PC-3 (cell line): ENCODE measurements around the gene SIL1. TPM values are rescaled to one million over a fixed set of nuclear protein-coding genes. Genes with fewer than 3 reads are reported as not detected.
"Not testable (repeated sequence)": the region's sequence is repeated elsewhere in the genome, so short reads cannot be mapped to it uniquely, and the experiment has no call there.

Experiments used
- ATAC-seq: fragments of 200-7000 bp; cut with Tn5 transposase; 2 replicates; pipeline ENCODE4 v1.9.1; 2020; ENCODE audit warnings: mild to moderate bottlenecking, moderate library complexity
- BruUV-seq: library from RNA; stranded (reverse); fragments of 400-500 nt; replicated peaks from 2 replicates; lab custom pipeline; 2021; lab: Mats Ljungman, UMichigan
- CTCF ChIA-PET: fragments of 300-600 bp; sonication (Branson Sonifier 250); formaldehyde crosslinking; loops from one replicate; lab custom pipeline; 2022; ENCODE audit warnings: antibody characterized with exemption; lab: Charles Lee
- POLR2A ChIA-PET: fragments of 300-600 bp; sonication (Branson Sonifier 250); formaldehyde crosslinking; loops from one replicate; lab custom pipeline; 2022; ENCODE audit warnings: antibody characterized with exemption; ENCODE audit not compliant: unreplicated experiment; lab: Charles Lee
- DNase-seq: peaks from one replicate; pipeline ENCODE4 v3.0.0-alpha.2; 2015
- H2AFZ ChIP-seq: fragments of 300-600 bp; sonication (generic); 2 replicates; pipeline ENCODE4 v1.6.0; 2016; ENCODE audit warnings: antibody characterized with exemption, low read length
- H3F3A ChIP-seq: fragments of 300-600 bp; sonication (generic); one replicate; pipeline ENCODE4 v1.6.0; 2017; ENCODE audit warnings: antibody characterized with exemption, low read length, control low read depth, mild to moderate bottlenecking; ENCODE audit not compliant: unreplicated experiment
- H3K27ac ChIP-seq: fragments of 300-600 bp; sonication (generic); 2 replicates; pipeline ENCODE4 v1.5.1; 2016; ENCODE audit warnings: mild to moderate bottlenecking, low read length
- H3K27me3 ChIP-seq: fragments of 300-600 bp; sonication (generic); 2 replicates; pipeline ENCODE4 v1.6.1; 2016; ENCODE audit warnings: low read length, mixed read lengths
- H3K36me3 ChIP-seq: fragments of 300-600 bp; sonication (generic); 2 replicates; pipeline ENCODE4 v1.6.1; 2016; ENCODE audit warnings: low read depth, mixed run types, low read length, mixed read lengths
- H3K4me1 ChIP-seq: fragments of 300-600 bp; sonication (generic); 2 replicates; pipeline ENCODE4 v1.5.1; 2016; ENCODE audit warnings: low read length; ENCODE audit not compliant: insufficient read depth
- H3K4me2 ChIP-seq: fragments of 300-600 bp; sonication (generic); 2 replicates; pipeline ENCODE4 v1.6.0; 2016; ENCODE audit warnings: low read length
- H3K4me3 ChIP-seq: fragments of 300-600 bp; sonication (generic); 2 replicates; pipeline ENCODE4 v1.5.1; 2016; ENCODE audit warnings: mild to moderate bottlenecking, low read length, mixed read lengths
- H3K79me2 ChIP-seq: fragments of 300-600 bp; sonication (generic); 2 replicates; pipeline ENCODE4 v1.6.1; 2017; ENCODE audit warnings: low read length, mixed read lengths
- H3K9ac ChIP-seq: fragments of 300-600 bp; sonication (generic); 2 replicates; pipeline ENCODE4 v1.6.0; 2016; ENCODE audit warnings: mild to moderate bottlenecking, low read length
- H3K9me2 ChIP-seq: fragments of 300-600 bp; sonication (generic); replicated peaks from 2 replicates; pipeline ENCODE4 v1.6.1; 2016; ENCODE audit warnings: mixed run types, low read length, mixed read lengths
- H3K9me3 ChIP-seq: fragments of 300-600 bp; sonication (generic); 2 replicates; pipeline ENCODE4 v1.6.1; 2016; ENCODE audit warnings: low read length, mixed read lengths
- H4K20me1 ChIP-seq: fragments of 300-600 bp; sonication (generic); 2 replicates; pipeline ENCODE4 v1.6.1; 2016; ENCODE audit warnings: low read length, mixed read lengths
- EZH2 ChIP-seq: fragments of 300-600 bp; sonication (generic); IDR thresholded peaks from one replicate; pipeline ENCODE4 v1.6.1; 2017; ENCODE audit warnings: antibody characterized with exemption, mild to moderate bottlenecking, low read length; ENCODE audit not compliant: unreplicated experiment
- EZH2phosphoT487 ChIP-seq: fragments of 300-600 bp; sonication (generic); IDR thresholded peaks from 2 replicates; pipeline ENCODE4 v1.6.1; 2018; ENCODE audit warnings: mild to moderate bottlenecking, antibody characterized with exemption, low read length, borderline replicate concordance
- intact Hi-C: fragments of 100-400 bp; cut with micrococcal nuclease; formaldehyde crosslinking; loops from 2 replicates; pipeline ENCODE4 v1.9.0; 2023
- total RNA-seq: library from RNA; depleted of rRNA; stranded (reverse); fragments of >200 nt; gene quantifications from 2 replicates; pipeline ENCODE4 v1.2.3, GENCODE V29; 2014
- TF ChIP-seq, protein P1 (sequence below): fragments of 300-600 bp; sonication (generic); conservative IDR thresholded peaks from 2 replicates; pipeline ENCODE4 v1.5.1; 2017; ENCODE audit warnings: antibody characterized with exemption, low read depth, mild to moderate bottlenecking, low read length

SIL1 gene
- total RNA-seq, 1 experiment from 2014 or later: 7.9 TPM

DNA sequence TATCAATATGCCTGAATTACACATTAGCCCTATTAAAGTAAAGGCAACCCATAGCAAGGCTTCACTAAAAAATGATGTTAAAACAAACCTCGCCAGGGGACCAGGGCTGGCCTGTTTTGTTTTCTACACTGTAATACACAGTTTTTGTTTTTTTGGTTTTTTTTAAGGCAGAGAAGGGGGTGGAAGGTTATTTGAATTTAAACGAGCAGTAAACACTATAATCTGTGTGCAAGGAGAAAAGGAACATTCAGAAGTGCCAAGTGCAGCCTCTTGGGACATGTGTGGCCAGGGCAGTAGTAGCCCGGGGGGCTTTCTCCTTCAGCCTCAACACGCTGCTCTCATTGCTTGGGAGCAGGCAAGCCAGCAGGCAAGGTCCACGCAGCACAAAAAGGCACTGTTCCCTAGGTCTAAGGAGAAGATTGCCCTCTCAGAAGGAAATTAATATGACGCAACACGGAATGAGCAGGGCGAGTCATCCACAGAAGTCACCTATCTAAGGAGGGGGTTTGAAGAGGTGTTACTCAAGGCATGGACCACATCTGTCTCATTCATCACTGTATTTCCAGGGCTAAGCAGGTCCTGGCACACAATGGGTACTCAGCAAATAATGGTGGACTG is 16.2 kb downstream of the SIL1 start:
- no peaks in the 10 kb centered on the region for H3K9me2 ChIP-seq
- DNase-seq (peak; percentile 16), ATAC-seq (no peak)
- H3K9me3 ChIP-seq: no peaks in the 10 kb centered on the region
- ChIA-PET POLR2A (no interaction called here), CTCF (no interaction called here)
- no peaks in the 10 kb centered on the region for H3K27me3 ChIP-seq
- no peak overlapping the region for H2AFZ ChIP-seq
- no peaks in the 10 kb centered on the region for H3F3A ChIP-seq
- no peak overlapping the region for H3K4me3 ChIP-seq
- no peaks in the 10 kb centered on the region for H3K36me3 ChIP-seq
- no peak overlapping the region for H3K27ac ChIP-seq
- no peaks in the 10 kb centered on the region for H3K79me2 ChIP-seq
- H3K4me1 ChIP-seq: no peaks in the 10 kb centered on the region; the same call in 1 of the 2 replicates
- intact Hi-C loops: no loop called here
- no peaks in the 10 kb centered on the region for H4K20me1 ChIP-seq
- no peak overlapping the region for H3K9ac ChIP-seq
- TF ChIP-seq EZH2 (no peak), EZH2phosphoT487 (no peak)
- TF ChIP-seq, protein P1, sequence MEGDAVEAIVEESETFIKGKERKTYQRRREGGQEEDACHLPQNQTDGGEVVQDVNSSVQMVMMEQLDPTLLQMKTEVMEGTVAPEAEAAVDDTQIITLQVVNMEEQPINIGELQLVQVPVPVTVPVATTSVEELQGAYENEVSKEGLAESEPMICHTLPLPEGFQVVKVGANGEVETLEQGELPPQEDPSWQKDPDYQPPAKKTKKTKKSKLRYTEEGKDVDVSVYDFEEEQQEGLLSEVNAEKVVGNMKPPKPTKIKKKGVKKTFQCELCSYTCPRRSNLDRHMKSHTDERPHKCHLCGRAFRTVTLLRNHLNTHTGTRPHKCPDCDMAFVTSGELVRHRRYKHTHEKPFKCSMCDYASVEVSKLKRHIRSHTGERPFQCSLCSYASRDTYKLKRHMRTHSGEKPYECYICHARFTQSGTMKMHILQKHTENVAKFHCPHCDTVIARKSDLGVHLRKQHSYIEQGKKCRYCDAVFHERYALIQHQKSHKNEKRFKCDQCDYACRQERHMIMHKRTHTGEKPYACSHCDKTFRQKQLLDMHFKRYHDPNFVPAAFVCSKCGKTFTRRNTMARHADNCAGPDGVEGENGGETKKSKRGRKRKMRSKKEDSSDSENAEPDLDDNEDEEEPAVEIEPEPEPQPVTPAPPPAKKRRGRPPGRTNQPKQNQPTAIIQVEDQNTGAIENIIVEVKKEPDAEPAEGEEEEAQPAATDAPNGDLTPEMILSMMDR: no peak
- no TSS peak for BruUV-seq
- no peak overlapping the region for H3K4me2 ChIP-seq

DNA sequence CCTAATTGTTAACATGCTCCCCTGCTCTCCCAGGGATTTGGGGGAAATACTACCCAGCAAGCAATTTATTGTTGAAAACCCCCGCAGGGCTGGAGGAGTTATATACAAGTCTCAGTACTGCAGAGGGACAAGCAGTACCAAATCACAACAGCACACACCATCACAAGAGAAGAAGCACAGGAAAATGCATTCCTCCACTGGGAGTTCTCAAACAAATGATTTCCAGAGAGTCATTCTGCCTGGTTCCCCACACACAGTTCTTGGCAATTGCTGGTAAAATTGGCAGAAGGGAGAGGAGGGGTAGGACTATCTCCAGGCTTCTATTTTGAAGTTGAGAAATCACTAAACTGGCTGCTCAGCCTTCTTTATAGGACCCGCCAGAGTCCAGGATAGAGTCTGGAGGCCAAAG is 16.8 kb downstream of the SIL1 start:
- Histone ChIP-seq H3K79me2 (no peaks in the 10 kb centered on the region), H3K4me1 (no peaks in the 10 kb centered on the region; the same call in 1 of the 2 replicates), H3K36me3 (no peaks in the 10 kb centered on the region), H3F3A (no peaks in the 10 kb centered on the region), H2AFZ (no peak overlapping the region), H3K9me2 (no peaks in the 10 kb centered on the region), H4K20me1 (no peaks in the 10 kb centered on the region), H3K9ac (no peak overlapping the region), H3K9me3 (no peaks in the 10 kb centered on the region), H3K4me3 (no peak overlapping the region), H3K4me2 (no peak overlapping the region), H3K27me3 (no peaks in the 10 kb centered on the region), H3K27ac (no peak overlapping the region)
- no peak for ATAC-seq
- DNase-seq: no peak
- intact Hi-C loops: no loop called here
- ChIA-PET POLR2A (no interaction called here), CTCF (no interaction called here)
- TF ChIP-seq, protein P1: no peak
- no peak for TF ChIP-seq EZH2
- no peak for TF ChIP-seq EZH2phosphoT487
- no TSS peak for BruUV-seq

DNA sequence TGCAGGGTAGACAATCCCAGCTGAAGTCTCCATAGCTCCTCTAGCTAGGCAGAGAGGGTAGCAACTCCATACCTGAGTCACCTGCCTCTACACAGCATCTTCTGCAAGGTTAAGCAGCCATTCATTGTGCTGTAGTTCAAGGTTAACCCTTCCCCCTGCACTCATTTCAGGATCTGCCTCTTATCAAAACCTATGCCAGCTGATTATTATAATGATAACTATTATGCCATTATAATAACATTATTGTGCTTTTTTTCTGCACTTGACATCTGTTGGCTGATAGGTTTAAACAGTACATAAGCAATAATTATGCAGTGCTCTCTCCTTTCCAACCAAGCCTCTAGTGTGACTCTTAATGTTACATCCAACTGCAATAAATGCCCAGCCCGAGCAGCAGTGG is 17.3 kb downstream of the SIL1 start:
- Histone ChIP-seq H3K4me1 (no peaks in the 10 kb centered on the region; the same call in 1 of the 2 replicates), H3K4me2 (no peak overlapping the region), H3K4me3 (no peak overlapping the region), H3K36me3 (no peaks in the 10 kb centered on the region), H3F3A (no peaks in the 10 kb centered on the region), H3K79me2 (no peaks in the 10 kb centered on the region), H3K27me3 (no peaks in the 10 kb centered on the region), H3K9ac (no peak overlapping the region), H3K27ac (no peak overlapping the region), H4K20me1 (no peaks in the 10 kb centered on the region), H3K9me2 (no peaks in the 10 kb centered on the region), H2AFZ (no peak overlapping the region), H3K9me3 (no peaks in the 10 kb centered on the region)
- ChIA-PET POLR2A (no interaction called here), CTCF (no interaction called here)
- BruUV-seq: no TSS peak
- intact Hi-C loops: no loop called here
- DNase-seq (no peak), ATAC-seq (no peak)
- no peak for TF ChIP-seq EZH2phosphoT487
- no peak for TF ChIP-seq EZH2
- TF ChIP-seq, protein P1: no peak

DNA sequence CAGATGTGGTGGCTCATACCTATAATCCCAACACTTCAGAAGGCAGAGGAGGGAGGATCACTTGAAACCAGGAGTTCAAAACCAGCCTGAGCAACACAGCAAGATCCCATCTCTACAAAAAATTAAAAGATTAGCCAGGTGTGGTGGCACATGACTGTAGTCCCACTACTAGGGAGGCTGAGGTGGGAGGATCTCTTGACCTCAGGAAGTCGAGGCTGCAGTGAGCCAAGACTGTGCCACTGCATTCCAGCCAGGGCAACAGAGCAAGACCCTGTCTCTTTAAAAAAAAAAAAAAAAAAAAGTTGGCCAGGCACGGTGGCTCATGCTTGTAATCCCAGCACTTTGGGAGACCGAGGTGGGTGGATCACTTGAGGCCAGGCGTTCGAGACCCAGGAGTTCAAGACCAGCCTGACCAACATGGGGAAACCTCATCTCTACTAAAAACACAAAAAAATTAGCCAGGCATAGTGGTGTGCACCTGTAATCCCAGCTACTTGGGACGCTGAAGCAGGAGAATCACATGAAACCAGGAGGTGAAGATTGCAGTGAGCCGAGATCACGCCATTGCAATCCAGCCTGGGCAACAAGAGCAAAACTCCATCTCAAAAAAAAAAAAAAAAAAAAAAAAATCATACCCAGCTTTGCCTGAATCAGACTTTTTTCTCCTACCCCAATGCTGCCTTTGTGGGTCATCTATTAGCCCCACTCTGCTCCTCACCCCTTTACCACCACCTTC is 18.2 kb downstream of the SIL1 start:
- H4K20me1 ChIP-seq, intact Hi-C loops, BruUV-seq: not testable (repeated sequence)

More for the DNA sequence above, 18.2 kb downstream of the SIL1 start:
- H3K9me2 ChIP-seq, H3K9ac ChIP-seq, ATAC-seq, H3K4me3 ChIP-seq, H2AFZ ChIP-seq, POLR2A ChIA-PET, H3K79me2 ChIP-seq, H3K36me3 ChIP-seq, H3K4me1 ChIP-seq, H3K27me3 ChIP-seq, H3K9me3 ChIP-seq, H3K4me2 ChIP-seq, H3K27ac ChIP-seq, H3F3A ChIP-seq, CTCF ChIA-PET, DNase-seq: not testable (repeated sequence)
